Stimulated activated naive CD4-positive, alpha-beta T cell treated with Interleukin-2 at 50 U/mL for 16 hours (primary cell): ENCODE data around the gene CTR9.

Experiments
- DNase-seq: peaks from one replicate; lab custom pipeline; 2025; lab: John Stamatoyannopoulos, UW

The CTR9 gene

DNA sequence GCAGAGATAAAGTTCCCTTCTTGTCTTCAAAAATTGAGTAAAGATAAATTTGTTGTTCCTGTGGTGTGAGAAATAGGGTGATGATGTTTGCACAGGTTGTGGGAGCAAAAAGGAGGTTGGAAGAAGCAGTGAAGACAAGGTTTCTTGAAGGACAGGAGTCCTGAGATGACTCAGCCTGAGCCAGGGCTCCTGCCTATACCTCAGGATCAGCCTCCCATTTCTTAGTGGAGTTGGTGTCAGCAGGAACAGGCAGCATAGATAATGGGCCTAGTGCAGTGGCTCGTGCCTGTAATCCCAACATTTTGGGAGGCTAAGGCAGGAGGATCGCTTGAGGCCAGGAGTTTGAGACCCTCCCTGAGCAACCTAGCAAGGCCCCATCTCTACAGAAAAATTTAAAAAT lies 29.0 kb downstream of the CTR9 start:
- DNase-seq, result no peak

DNA sequence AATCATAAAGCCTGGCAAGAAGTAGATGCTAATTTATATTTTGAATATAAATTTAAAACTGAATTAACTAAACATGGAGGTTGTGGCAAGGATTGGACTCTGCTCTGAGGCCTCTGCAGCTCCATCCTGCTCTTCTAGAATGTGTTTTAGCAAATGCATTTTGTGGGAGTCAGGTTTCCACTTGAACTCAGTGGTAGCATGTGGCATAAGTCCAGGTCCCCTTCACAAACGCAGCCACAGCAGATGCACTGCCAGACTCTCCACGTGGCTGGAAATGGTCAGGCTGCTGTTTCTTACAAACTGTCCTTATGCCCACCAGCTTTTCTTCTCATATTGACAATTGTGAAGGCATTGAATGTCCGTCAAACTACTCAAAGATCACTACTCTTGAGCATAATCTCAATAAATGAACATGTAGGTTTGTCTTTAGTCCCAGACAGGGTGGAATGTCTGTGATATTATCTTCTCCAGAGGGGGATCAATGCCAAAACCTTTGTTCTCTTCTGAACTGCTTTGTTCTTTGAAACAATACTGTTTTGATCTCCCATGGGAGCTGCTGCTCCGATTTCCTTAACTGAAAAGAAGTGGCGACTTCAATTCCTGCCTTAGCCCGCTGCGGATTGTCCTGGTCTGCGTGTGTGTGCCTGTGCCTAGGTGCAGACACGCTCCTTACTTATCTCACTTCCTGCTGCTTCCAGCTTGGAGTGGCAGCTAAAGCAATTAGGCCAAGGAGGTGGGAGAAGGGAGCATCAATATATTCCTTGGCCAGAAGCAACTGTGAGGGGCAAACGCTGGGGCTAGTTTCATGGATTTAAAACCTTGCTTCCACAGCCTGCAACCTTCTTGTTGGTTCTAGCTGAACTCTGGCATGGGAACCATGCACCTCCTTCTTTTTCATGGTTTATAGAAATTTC lies 33.4 kb downstream of the CTR9 start:
- DNase-seq, result no peak

DNA sequence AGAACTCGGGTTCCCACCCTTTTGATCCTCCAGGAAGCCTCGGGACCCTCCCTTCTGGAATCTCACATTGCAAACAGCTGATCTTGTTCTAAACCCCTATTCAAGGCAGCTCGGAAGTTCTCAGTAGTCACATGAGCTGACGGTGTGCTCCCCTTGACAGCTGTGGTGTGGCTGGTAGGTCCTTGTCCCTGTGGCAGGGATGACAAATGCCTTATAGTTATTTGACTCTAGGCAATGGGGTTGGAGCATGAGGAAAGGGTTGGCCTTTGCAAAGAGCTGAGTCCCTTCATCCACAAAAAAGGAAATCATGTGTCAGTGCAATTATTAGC lies 34.1 kb downstream of the CTR9 start:
- DNase-seq, result no peak

DNA sequence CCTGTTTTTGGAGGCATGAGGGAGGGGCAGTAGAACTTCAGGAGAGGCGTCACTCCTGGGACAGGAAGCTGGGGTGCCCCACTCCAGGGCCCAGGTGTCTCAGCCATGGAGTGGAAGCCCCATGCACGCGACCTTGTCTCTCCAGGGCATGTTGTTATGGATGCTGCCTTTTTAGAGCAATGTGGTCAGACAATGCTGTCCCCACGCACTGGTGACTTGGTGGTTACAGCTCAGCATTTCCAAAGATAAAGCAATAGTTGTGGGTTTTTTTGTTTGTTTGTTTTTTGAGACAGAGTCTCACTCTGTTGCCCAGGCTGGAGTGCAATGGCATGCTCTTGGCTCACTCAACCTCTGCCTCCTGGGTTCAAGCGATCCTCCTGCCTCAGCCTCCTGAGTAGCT lies 35.4 kb downstream of the CTR9 start:
- DNase-seq, result no peak

DNA sequence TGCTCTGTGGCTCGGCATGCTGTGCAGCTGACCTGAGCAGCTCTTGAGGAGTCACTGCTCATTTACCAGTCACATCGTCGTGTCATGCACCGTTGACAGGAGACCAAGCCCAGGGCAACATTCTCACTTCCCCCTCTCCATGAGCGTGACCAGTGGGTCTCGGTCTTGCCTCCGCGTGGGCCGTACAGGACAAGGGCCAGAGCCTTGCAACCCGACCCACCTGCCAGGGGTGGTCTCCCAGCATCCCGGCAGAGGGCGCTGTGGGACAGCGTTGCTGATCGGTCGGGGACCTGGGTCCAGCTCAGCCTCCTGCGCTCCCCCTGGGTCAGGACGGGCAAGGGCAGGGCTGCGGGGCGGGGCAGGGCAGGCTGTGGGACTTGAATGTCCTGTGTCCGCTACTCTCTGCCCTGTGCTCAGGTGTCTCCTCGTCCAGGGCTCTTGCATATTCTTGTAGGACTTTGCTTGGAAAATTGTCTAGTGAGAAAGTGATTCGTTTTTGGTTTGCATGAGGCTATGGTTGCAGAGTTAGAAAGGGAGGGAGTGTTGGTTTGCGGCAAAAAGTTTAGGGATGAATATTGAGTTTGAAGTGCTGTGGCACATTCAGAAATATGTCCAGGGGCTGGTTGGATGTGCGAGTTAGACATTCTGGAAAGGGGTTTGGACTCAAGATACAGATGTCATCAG lies 41.5 kb downstream of the CTR9 start:
- DNase-seq, result peak; percentile 73

DNA sequence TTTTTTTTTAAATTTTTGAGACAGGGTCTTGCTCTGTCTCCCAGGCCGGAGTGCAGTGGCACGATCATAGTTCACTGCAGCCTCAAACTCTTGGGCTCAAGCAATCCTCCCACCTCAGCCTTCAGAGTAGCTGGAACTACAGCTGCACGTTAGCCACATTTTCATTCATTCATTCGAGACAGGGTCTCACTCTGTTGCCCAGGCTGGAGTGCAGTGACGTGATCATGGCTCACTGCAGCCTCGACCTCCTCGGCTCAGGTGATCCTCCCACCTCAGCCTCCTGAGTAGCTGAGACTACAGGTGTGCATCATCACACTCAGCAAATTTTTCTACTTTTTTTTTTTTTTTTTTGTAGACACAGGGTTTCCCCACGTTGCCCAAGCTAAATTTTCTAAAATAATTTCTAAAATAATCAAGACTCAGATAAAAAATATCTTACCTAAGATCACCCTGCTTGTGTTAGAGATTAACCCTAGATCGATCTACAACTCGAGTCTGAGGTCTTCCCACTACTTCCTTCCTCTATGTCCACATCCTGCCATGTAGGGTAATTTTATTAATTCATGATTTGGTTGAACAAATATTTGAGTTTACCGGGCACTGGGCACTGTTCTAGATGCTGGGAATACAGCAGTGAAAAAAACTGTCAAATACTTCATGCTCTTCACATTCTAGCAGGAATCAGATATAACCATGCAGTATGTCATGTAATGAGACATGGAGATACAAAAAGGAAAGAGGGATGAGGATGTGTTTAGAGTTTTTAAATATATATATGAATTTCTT lies 42.6 kb downstream of the CTR9 start:
- DNase-seq, result no peak

DNA sequence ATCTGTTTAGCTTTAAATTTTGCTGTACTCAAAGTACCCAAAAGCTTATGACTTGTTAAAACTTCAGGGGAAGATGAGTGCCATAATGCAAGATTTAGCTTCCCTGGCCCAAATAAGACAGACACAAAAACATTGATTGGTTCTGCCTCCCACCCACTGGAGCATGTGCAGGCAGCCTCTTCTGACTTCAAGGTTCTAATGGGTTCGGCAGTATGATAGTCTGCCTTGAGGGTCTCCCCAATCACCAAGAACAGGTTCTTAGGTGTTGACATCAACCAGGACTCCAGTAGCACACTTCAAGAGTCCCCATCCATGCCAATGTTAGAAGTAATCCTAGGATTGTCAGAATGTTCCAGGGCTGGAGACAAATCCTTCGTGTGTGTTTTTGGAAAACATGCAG lies 45.1 kb downstream of the CTR9 start:
- DNase-seq, result no peak

DNA sequence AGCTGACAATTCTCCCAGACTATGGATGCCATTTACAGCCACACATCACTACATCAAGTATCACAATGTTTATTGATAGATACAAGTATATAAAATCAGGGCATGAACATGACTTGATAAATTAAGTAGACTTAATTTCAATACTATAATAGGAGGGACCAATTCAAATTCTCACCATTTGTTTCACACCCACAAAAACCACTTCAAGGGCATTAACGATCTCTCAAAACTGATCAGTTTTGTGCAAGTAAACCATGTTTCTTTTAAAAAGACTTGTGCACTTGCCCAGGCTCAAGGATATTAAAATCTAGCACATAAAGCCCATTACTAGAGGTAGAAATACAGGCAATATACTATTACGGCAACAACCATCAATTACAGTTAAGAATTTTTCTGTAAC lies 46.0 kb downstream of the CTR9 start:
- no peak for DNase-seq

DNA sequence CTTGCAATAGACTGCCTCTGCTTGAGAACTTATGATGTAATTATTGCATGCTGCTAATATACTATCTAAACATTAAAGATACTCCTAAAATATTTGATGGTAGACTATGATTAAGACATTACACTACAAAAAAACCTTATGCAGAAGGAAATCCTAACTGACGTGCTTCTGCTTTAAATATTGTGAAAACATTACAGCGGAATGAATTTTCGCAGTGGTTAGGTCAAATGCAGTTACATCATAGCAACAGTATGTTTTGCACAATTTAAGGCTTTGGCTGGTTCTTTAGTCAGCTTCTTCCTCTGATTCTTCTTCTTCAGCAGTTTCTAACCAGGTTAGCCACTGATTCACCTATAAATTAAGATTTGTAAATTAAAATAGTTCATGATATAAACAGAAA lies 46.5 kb downstream of the CTR9 start:
- DNase-seq, result no peak

DNA sequence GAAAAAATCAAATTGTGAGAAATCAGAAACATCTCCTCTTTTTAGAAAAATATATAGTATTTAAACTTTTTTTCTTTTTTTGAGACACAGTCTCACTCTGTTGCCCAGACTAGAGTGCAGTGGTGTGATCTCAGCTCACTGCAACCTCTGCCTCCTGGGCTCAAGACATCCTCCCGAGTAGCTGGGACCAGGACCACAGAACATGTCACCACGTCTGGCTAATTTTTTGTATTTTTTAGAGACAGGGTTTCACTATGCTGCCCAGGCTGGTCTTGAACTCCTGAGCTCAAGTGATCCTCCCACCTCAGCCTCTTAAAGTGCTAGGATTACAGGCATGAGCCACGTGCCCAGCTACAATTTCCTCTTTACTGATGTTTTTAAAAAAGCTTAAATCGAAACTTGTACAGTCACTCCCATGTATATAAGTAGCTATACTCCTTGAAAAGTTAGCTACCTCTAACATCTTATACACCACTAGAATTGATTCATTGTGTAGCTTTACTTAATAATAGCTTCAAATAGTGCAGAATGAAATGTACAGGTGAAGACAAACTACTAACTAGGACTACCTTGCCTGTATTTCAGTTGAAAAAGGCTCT lies 47.4 kb downstream of the CTR9 start:
- no peak for DNase-seq

DNA sequence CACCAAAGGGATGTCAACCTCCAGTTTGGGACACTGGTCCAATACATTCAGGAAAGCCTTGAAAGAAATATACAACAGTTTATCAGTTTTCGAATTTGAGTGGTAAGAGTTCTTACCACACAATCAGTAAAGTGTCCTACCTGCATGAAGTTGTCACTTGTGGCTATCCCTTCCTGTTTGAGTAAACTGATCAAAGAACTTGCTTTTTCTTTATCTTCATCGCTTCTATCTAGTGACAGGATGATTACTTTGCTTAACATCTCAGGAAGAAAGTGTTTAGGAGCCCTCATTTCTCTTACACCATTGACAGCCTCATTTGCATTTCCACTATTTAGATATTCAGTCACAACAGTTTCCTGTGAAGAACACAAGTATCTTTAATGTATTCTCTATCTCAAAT lies 49.2 kb downstream of the CTR9 start:
- DNase-seq, result no peak

DNA sequence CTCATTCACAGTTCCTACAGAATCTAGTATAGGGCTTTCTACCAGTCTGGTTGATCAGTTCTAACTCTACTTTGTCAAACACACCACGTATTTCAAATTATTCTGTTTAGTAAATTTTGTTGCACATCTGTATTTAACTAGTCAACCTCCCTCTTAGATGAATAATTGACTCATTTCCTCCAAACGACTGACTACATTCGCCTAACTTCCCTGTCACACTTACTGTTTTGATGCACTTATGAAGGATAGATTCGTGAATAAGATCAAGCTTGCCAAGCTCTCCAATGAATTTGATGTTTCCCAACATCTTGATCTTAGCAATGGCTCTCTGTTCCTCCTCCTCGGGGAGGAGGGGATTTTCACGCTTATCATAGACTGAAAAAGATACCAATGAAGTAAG lies 52.6 kb downstream of the CTR9 start:
- DNase-seq, result no peak

DNA sequence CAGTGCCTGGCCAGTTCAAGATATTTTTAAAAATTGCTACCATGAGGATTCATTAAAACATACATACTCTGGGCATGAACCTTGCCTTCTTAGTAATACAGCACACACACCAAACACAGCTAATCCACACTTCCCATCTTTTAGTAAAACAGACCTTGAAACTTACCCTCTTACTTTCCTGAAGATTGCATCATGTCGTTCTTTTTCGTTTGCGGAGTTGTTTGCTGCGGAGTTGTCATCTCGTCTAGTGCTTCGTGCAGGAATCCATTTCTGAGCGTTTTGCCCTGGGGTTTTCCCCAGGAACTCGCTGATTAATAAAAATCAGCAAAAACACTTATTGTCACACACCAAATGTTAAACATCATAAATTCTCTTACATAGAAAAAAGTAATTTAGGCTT lies 54.7 kb downstream of the CTR9 start:
- DNase-seq, result no peak

DNA sequence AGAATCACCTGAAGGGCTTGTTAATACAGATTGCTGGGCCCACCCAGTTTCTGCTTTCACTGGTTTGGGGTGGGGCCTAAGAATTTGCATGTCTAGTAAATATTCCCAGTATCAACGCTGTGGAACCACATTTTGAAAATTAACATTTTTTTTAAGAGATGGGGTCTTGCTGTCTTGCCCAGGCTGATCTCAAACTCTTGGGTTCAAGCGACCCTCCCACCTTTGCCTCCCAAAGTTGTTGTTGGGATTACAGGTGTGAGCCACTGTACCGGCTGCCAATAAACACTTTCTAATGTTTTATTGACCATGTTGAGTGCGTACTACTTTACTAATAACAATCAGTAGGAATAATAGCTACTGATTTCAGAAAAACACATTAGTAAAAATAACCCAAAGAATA lies 55.2 kb downstream of the CTR9 start:
- DNase-seq, result no peak

DNA sequence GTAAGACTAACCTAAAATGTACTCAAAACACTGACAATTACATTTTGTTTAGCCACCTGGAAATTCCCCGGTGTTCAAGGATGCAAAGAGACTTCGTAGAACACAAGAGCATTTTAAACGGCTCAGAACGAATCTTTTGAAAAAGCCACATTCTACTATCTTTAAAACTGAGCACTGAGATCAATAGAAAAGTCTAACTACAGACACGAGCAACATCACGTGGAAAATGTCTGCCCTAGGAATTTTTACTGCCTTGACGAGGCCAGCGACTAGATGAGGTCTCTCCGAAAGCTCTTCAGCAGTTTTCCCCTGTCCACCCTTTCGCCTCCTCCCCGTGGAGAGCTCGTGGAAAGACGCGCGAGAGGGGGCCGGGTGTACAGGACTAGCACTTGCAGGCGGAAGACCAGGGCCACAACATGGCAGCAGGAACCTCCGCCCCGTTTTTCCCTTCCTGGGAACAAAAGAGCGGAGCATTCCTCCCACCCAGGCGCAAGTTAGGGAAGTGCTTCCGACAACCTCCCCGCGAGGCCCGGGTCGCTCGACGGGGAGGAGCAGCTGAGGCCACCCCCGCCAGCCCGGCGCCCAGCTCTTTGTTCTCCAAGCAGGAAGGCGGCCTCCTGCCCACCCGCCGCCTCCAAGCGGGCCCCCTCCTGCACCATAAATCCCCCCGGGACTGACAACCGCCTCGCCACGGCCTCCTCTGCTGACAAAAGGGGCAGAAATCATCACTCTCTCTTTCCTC lies 56.6 kb downstream of the CTR9 start:
- DNase-seq, result peak; percentile 46

DNA sequence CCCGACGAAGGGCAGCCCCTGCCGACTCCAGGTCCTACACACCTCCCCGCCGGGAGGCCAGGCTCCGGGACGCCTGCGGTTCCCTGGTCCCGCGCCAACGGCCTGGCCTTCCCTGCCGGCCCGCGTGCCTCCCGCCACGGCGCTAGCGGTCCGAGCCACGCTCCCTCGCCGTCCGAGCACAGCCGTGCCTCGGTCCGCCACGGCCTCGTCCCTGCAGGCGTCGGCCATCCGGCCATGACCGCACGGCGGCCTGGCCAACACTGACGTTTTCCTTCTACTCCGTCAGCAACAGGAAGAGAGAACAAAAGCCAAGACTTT lies 57.1 kb downstream of the CTR9 start:
- no peak for DNase-seq

DNA sequence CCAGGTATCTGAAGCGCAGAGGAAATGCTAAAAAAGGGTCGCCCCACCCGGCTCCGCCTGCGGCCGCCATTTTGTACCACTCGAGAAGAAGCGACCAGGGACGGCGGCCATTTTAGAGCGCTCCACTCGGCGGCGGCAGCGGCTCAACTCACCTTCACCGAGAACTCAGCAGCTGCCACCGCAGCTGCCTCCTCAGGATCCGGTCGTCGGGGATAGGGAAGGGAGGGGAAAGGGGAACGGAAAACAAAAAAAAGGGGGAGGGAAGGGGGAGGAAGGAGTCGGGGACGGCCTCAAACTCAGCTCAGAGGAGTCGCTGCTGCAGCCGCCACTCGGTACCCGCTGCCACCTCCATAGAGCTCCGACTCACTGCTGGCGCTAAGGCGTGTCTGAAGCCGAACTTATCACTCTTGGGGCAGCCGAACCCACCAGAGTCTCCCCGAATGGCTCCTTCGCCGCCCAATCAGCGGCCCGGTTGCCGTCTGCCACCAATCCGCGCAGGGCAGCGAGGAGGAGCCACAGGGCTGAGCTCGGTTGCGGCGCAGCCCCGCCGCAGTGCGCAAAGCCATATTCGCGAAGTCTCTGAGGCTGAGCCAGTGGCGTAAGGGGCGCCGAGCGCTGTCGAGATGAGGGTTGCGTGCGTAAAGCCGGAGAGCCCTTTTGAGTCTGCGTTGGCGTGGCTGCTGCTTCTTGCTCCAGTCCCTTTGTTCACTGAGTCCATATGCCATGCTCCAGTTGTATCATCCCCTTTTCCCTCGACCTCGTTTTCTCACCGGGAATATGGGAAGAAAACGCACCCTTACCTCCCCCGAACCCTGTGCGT lies 57.7 kb downstream of the CTR9 start, which contains the start of gene EIF4G2:
Gene EIF4G2, minus strand, starts transcription at position 374 of the 820 bp plus-strand sequence.
- peak; percentile 98 for DNase-seq

DNA sequence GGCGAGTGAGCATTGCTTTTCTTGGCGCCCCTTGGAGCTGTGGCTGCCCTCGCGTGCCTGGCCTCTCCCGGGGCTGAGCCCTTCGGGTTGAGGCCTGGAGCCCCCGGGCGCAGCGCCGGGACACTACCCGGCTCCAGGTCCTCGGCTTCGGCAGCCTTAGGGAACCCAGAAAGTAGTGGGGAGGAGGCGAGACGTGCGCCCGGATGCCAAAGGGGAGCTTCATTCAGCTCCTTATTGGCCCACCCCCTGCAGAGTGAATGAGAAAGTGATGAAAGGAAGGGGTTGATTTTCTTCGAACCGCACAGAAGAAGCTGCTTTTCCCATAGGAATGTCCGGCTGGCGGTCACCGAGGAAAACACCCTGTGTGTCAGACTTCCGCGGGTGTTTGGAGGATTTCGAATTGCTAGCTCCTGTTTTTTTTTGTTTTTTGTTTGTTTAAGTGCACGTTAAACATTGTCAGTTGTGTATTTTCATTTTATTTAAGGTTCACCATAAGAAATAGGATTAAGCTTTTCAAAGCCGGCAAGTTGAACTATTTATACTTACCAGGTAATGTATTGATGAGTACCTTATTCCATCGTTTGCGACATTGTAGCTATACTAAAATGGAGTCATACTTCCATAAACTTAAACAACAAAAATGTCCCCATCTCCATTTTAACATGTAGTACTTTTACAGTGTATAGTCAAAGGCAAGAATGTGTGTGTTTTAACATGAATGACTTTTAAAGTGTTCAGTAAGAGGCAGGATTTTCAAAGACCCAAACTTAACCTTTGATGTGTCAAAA lies 58.5 kb downstream of the CTR9 start:
- peak; percentile 56 for DNase-seq

DNA sequence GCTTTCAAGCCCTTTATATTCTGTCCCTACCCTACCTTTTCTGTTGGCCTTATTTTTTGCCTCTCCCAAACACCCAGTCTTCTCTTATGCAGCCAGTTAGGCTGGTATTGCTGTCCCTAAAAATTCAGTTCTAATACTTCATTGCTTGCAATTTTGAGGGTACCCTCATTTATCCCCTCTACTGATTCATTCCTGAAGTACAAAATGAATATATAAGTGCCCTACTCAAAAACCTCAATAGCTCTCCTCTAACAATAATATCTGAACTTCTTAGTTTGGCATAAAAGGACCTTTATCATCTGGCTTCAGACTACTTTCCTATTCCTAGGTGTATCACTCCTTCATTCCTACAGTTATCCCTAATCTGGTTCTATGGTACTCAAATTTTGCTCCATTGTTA lies 62.9 kb downstream of the CTR9 start:
- no peak for DNase-seq

DNA sequence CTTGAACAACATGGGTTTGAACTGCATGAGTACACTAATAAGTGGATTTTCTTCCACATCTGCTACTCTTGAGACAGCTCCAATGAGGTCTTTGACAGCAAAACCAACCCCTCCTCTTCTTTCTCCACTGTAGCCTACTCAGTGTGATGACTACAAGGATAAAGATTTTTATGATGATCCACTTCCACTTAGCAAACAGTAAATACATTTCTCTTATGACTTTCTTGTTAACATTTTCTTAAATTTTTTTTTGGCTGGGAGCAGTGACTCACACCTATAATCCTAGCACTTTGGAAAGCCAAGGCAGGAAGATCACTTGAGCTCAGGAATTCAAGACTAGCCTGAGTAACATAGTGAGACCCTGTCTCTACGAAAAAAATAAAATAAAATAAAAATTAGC lies 67.5 kb downstream of the CTR9 start:
- DNase-seq, result no peak
